H4 (cell line): ENCODE results near the gene C1orf146. TPM values are rescaled to one million over a fixed set of nuclear protein-coding genes. Genes with fewer than 3 reads are reported as not detected.
"Not testable (repeated sequence)": the region's sequence is repeated elsewhere in the genome, so short reads cannot be mapped to it uniquely, and the experiment has no call there.

ENCODE experiments used
- DNase-seq: peaks from one replicate; pipeline ENCODE4 v3.0.0-alpha.2; 2015; ENCODE audit warnings: low spot score
- total RNA-seq: library from RNA; depleted of rRNA; stranded (reverse); fragments of >200 nt; shearing (Covaris generic); gene quantifications from 2 replicates; pipeline ENCODE4 v1.2.3, GENCODE V29; 2014; rRNA removed

C1orf146 gene
- total RNA-seq, 1 experiment from 2014 or later = not detected

DNA sequence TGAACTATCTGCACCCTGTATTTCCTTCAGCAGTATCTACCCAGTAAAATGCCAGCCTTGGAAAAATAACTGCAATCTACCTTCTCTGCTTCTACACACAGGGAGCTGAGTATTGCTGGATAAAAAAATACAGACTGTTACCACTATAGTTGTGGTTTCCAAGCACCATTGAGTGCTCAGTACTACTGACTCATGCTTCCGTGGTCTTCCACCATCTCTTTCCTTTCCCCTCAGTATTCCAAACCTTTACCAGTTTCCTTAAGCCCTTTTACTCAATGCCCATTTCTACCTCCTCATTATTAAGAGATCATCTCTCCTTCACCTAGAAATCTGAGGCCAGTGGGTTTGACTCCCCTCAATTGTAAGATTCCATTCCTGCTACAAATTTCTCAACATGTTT lies 57.2 kb downstream of the C1orf146 start:
- no peak for DNase-seq

DNA sequence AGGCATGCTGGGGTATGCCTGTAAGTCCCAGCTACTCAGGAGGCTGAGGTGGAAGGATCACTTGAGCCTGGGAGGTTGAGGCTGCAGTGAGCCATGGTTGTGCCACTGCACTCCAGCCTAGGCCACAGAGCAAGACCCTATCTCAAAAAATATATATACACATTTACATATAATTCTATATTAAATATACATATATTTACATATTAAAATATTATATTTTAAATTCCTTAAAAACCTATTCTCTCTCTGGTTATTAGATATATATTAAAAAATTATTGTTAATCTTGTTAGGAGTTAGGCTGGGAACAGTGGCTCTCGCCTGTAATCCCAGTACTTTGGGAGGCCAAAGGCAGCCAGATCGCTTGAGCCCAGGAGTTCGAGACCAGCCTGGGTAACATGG lies 58.4 kb downstream of the C1orf146 start:
- no peak for DNase-seq

DNA sequence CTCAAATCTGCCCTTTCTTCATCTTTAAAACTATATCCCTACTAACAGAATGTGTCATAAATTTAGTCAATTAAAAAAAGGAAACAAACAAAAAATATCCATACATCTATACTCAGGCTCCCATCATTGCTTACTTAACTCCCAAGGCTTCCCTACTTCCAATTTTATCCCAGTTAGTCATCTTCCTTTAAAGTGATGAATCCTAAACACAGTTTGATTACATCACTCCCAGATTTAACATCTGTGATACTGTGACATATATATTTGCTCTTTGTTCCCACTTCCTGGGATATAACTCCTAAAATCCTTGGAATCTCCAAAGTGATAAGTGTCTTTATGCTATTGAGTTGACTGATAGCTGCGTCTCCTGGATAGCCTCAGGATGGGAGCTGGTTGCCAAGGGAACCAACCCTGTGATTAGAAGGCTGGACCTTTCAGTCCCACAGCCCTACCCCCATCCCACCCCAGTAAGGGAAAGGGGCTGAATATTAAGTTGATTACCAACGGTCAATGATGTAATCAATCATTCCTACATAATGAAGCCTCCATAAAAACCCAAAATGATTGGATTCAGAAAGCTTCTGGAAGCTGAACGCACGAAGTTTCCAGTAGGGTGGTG lies 59.5 kb downstream of the C1orf146 start:
- no peak for DNase-seq

DNA sequence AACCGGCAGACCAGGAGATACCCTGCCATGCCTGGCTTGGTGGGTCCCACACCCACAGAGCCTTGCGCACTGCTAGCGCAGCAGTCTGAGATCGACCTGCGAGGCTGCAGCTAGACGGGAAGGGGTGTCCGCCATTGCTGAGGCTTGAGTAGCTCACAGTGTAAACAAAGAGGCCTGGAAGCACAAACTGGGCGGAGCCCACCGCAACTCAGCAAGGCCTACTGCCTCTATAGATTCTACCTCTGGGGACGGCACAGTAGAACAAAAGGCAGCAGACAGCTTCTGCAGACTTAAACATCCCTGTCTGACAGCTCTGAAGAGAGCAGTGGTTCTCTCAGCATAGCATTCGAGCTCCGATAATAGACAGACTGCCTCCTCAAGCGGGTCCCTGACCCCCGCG lies 62.1 kb downstream of the C1orf146 start:
- DNase-seq = not testable (repeated sequence)

DNA sequence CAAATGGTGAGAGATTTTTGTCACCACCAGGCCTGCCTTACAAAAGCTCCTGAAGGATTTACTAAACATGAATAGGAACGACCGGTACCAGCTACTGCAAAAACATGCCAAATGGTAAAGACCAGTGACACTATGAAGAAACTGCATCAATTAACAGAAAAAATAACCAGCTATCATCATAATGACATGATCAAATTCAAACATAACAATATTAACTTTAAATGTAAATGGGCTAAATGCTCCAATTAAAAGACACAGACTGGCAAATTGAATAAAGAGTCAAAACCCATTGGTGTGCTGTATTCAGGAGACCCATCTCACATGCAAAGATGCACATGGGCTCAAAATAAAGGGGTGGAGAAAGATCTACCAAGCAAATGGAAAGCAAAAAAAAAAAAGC lies 63.7 kb downstream of the C1orf146 start:
- not testable (repeated sequence) for DNase-seq

DNA sequence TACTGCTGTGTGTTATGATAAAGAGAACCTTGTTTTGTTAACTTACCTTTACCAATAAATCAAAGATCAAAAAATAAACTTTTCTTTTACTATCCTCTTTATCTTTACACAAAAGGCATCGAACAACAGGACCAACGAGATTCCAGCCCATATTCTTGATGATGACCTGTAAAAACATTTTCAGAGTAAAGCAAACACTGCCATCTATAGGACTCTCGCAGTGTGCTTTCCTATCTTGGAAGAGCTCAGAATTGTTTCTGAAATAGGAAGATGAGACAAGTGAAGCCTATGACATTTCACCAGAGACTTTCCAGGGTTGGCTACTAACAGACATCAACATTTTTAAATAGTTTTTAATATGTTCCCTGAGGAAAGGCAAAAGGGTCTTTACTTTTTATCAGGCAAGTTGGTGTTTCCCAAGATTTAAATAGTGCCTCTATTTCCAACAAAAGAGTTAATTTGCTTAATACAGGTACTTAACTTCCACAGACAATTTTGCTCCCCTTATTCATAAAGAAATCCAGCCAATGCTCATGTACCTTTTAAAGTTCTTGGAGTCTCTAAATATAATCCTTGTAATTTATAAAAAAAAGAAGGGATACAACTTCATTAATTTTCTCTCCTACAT lies 73.8 kb downstream of the C1orf146 start:
- peak; percentile 29 for DNase-seq

Other genes starting within 250 kb of the C1orf146 start
- 0.82 and 0.97 TPM in 2 replicates for gene EPHX4, start 187.9 kb upstream of the C1orf146 start, total RNA-seq
- gene SETSIP, start 142.5 kb upstream of the C1orf146 start, total RNA-seq = not detected in 2 replicates
- gene BTBD8, start 137.6 kb upstream of the C1orf146 start, total RNA-seq = 0.60 and 1.3 TPM in 2 replicates
- gene GLMN, start 81.1 kb downstream of the C1orf146 start, total RNA-seq = 7.0 and 10.6 TPM in 2 replicates
- gene RPAP2, start 81.1 kb downstream of the C1orf146 start, total RNA-seq = 11.2 and 19.8 TPM in 2 replicates